Loucy (cell line): ENCODE data around the gene MGLL.

Source experiments
- H2AFZ ChIP-seq: fragments of 200-600 bp; sonication (generic); 2 replicates; pipeline ENCODE4 v1.6.0; 2016; ENCODE audit warnings: antibody characterized with exemption, mild to moderate bottlenecking, low read length, moderate library complexity
- H3F3A ChIP-seq: fragments of 200-600 bp; 2 replicates; pipeline ENCODE4 v1.6.0; 2016; ENCODE audit warnings: antibody characterized with exemption, low read depth, mild to moderate bottlenecking
- H3K27me3 ChIP-seq: fragments of 200-600 bp; sonication (generic); 2 replicates; pipeline ENCODE4 v1.6.1; 2014; ENCODE audit warnings: low read length, mild to moderate bottlenecking; ENCODE audit not compliant: insufficient read depth, poor library complexity, severe bottlenecking
- H3K36me3 ChIP-seq: fragments of 200-600 bp; sonication (generic); 2 replicates; pipeline ENCODE4 v1.6.1; 2016; ENCODE audit warnings: low read length; ENCODE audit not compliant: insufficient read depth
- H3K4me1 ChIP-seq: fragments of 200-600 bp; sonication (generic); 2 replicates; pipeline ENCODE4 v1.5.1; 2014; ENCODE audit warnings: low read length, mild to moderate bottlenecking; ENCODE audit not compliant: insufficient read depth, poor library complexity, severe bottlenecking
- H3K4me2 ChIP-seq: fragments of 200-600 bp; sonication (generic); 2 replicates; pipeline ENCODE4 v1.6.0; 2014; ENCODE audit warnings: antibody characterized with exemption, low read length, low read depth, mild to moderate bottlenecking; ENCODE audit not compliant: poor library complexity, severe bottlenecking
- H3K4me3 ChIP-seq: fragments of 200-600 bp; sonication (generic); 2 replicates; pipeline ENCODE4 v1.5.1; 2014; ENCODE audit warnings: low read length, mild to moderate bottlenecking, mixed read lengths; ENCODE audit not compliant: poor library complexity, severe bottlenecking
- H3K79me2 ChIP-seq: fragments of 200-600 bp; sonication (generic); 2 replicates; pipeline ENCODE4 v1.6.1; 2014; ENCODE audit warnings: low read length; ENCODE audit not compliant: insufficient read depth
- H3K9ac ChIP-seq: fragments of 200-600 bp; sonication (generic); 2 replicates; pipeline ENCODE4 v1.6.0; 2014; ENCODE audit warnings: mild to moderate bottlenecking, low read depth, low read length, moderate library complexity; ENCODE audit not compliant: poor library complexity, severe bottlenecking
- H3K9me2 ChIP-seq: fragments of 200-600 bp; sonication (generic); replicated peaks from 2 replicates; pipeline ENCODE4 v1.6.1; 2016; ENCODE audit warnings: low read depth, low read length, mixed read lengths
- H3K9me3 ChIP-seq: fragments of 200-600 bp; sonication (generic); 2 replicates; pipeline ENCODE4 v1.6.1; 2014; ENCODE audit warnings: mild to moderate bottlenecking, antibody characterized with exemption, low read length, low read depth; ENCODE audit not compliant: insufficient read depth
- H4K20me1 ChIP-seq: fragments of 200-600 bp; sonication (generic); 2 replicates; pipeline ENCODE4 v1.6.0; 2014; ENCODE audit warnings: antibody characterized with exemption, low read length, mild to moderate bottlenecking; ENCODE audit not compliant: insufficient read depth, poor library complexity, severe bottlenecking
- CTCF ChIP-seq: fragments of 200-600 bp; sonication (generic); conservative IDR thresholded peaks from 2 replicates; pipeline ENCODE4 v1.5.1; 2014; ENCODE audit warnings: mild to moderate bottlenecking, antibody characterized with exemption, low read length
- EZH2phosphoT487 ChIP-seq: fragments of 200-600 bp; IDR thresholded peaks from 2 replicates; pipeline ENCODE4 v1.6.1; 2018; ENCODE audit warnings: antibody characterized with exemption, mild to moderate bottlenecking, moderate library complexity, borderline replicate concordance

MGLL gene

GRCh38 chr3:127693336-127693843 is 128.9 kb downstream of the MGLL start:
- no peak overlapping the region for H3K4me3 ChIP-seq
- H3K27me3 ChIP-seq: no peaks in the 10 kb centered on the region
- no peaks in the 10 kb centered on the region for H3K9me3 ChIP-seq
- H3K36me3 ChIP-seq: peaks cover 48% of the 10 kb centered on the region; the same call in 1 of the 2 replicates
- H3F3A ChIP-seq: no peaks in the 10 kb centered on the region
- peaks cover 17% of the 10 kb centered on the region for H3K4me1 ChIP-seq
- no peak overlapping the region for H2AFZ ChIP-seq
- no peak for TF ChIP-seq CTCF
- no peak for TF ChIP-seq EZH2phosphoT487
- no peak overlapping the region for H3K4me2 ChIP-seq
- no peaks in the 10 kb centered on the region for H3K9me2 ChIP-seq
- no peaks in the 10 kb centered on the region for H3K79me2 ChIP-seq
- H4K20me1 ChIP-seq: peaks cover 2% of the 10 kb centered on the region
- no peak overlapping the region for H3K9ac ChIP-seq

- Histone ChIP-seq H3K9me2 (no peaks in the 10 kb centered on the region), H3K79me2 (no peaks in the 10 kb centered on the region), H3F3A (no peaks in the 10 kb centered on the region), H3K4me3 (no peak overlapping the region), H3K36me3 (peaks cover 48% of the 10 kb centered on the region; the same call in 1 of the 2 replicates), H3K4me2 (no peak overlapping the region), H4K20me1 (peaks cover 2% of the 10 kb centered on the region), H3K27me3 (no peaks in the 10 kb centered on the region), H3K4me1 (peaks cover 11% of the 10 kb centered on the region), H3K9ac (no peak overlapping the region), H3K9me3 (no peaks in the 10 kb centered on the region), H2AFZ (no peak overlapping the region)
- TF ChIP-seq EZH2phosphoT487 (no peak), CTCF (no peak)
These were observed 129.6 kb downstream of the MGLL start for GRCh38 chr3:127692501-127693335.

- Histone ChIP-seq H3K9ac (no peak overlapping the region), H3K79me2 (no peaks in the 10 kb centered on the region), H4K20me1 (peaks cover 2% of the 10 kb centered on the region), H3K4me1 (peaks cover 4% of the 10 kb centered on the region), H3K9me2 (no peaks in the 10 kb centered on the region), H3K9me3 (no peaks in the 10 kb centered on the region), H3K27me3 (no peaks in the 10 kb centered on the region), H3K36me3 (peaks cover 48% of the 10 kb centered on the region; the same call in 1 of the 2 replicates), H3F3A (no peaks in the 10 kb centered on the region), H3K4me2 (no peak overlapping the region), H2AFZ (no peak overlapping the region), H3K4me3 (no peak overlapping the region)
- TF ChIP-seq EZH2phosphoT487 (no peak), CTCF (no peak)
These were observed 130.3 kb downstream of the MGLL start for GRCh38 chr3:127691974-127692373.
